Measurements from ENCODE around the gene FAM20C. TPM values are rescaled to one million over a fixed set of nuclear protein-coding genes. Genes with fewer than 3 reads are reported as not detected.
"Not testable (repeated sequence)": the region's sequence is repeated elsewhere in the genome, so short reads cannot be mapped to it uniquely, and the experiment has no call there.

The FAM20C gene
- total RNA-seq, 4 donors from 2014 or later, result 43.0 to 112 (median 44.0) TPM

GRCh38 chr7:200290-200689, 7.9 kb downstream of the FAM20C start:
- no peaks in the 10 kb centered on the region for H3K9me3 ChIP-seq
- H3K4me3 ChIP-seq, result no peak overlapping the region
- H3K36me3 ChIP-seq, result peaks cover 4 to 100% (median 5%) of the 10 kb centered on the region in 3 donors
- WGBS, 2 donors, result 81 to 82% methylated on average over 11 of the region's 11 CpGs
- TF ChIP-seq, protein P1, sequence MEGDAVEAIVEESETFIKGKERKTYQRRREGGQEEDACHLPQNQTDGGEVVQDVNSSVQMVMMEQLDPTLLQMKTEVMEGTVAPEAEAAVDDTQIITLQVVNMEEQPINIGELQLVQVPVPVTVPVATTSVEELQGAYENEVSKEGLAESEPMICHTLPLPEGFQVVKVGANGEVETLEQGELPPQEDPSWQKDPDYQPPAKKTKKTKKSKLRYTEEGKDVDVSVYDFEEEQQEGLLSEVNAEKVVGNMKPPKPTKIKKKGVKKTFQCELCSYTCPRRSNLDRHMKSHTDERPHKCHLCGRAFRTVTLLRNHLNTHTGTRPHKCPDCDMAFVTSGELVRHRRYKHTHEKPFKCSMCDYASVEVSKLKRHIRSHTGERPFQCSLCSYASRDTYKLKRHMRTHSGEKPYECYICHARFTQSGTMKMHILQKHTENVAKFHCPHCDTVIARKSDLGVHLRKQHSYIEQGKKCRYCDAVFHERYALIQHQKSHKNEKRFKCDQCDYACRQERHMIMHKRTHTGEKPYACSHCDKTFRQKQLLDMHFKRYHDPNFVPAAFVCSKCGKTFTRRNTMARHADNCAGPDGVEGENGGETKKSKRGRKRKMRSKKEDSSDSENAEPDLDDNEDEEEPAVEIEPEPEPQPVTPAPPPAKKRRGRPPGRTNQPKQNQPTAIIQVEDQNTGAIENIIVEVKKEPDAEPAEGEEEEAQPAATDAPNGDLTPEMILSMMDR (IDR thresholded peaks at IDR 0.05), result no peak
- TF ChIP-seq EP300 (IDR thresholded peaks at IDR 0.05) (no peak), POLR2A (IDR thresholded peaks at IDR 0.05) (no peak)
- no peak for DNase-seq (ENCODE audit: low spot score in 2 of 2)
- peaks cover 0 to 34% (median 9%) of the 10 kb centered on the region in 4 donors for H3K4me1 ChIP-seq
- no peak overlapping the region for H3K27ac ChIP-seq
- no peaks in the 10 kb centered on the region for H3K27me3 ChIP-seq

- no peak overlapping the region for H3K4me3 ChIP-seq
- DNase-seq (ENCODE audit: low spot score in 2 of 2), result no peak
- no peaks in the 10 kb centered on the region for H3K9me3 ChIP-seq
- peaks cover 4 to 100% (median 5%) of the 10 kb centered on the region in 3 donors for H3K36me3 ChIP-seq
- H3K4me1 ChIP-seq, result peaks cover 0 to 30% (median 5%) of the 10 kb centered on the region in 4 donors
- H3K27me3 ChIP-seq, result no peaks in the 10 kb centered on the region
- 77 to 85% methylated on average over 10 of the region's 10 CpGs for WGBS, 2 donors
- TF ChIP-seq POLR2A (IDR thresholded peaks at IDR 0.05), result no peak
- no peak overlapping the region for H3K27ac ChIP-seq
Measured at GRCh38 chr7:200704-201103, 8.3 kb downstream of the FAM20C start.

- Histone ChIP-seq H3K4me3 (no peak overlapping the region), H3K27ac (no peak overlapping the region), H3K27me3 (no peaks in the 10 kb centered on the region), H3K36me3 (peaks cover 0 to 95% (median 0%) of the 10 kb centered on the region in 3 donors), H3K4me1 (peaks cover 0 to 6% (median 0%) of the 10 kb centered on the region in 4 donors), H3K9me3 (no peaks in the 10 kb centered on the region)
- no peak for DNase-seq (ENCODE audit: low spot score in 2 of 2)
- TF ChIP-seq POLR2A (IDR thresholded peaks at IDR 0.05), result no peak
- TF ChIP-seq, protein P1 (IDR thresholded peaks at IDR 0.05), result no peak
- no peak for TF ChIP-seq EP300 (IDR thresholded peaks at IDR 0.05)
- 88 to 93% methylated on average over 17 of the region's 17 CpGs for WGBS, 2 donors
Measured at GRCh38 chr7:204326-204725, 12.0 kb downstream of the FAM20C start.

- no peaks in the 10 kb centered on the region for H3K27me3 ChIP-seq
- H3K4me1 ChIP-seq, result peaks cover 0 to under 1% (median 0%) of the 10 kb centered on the region in 4 donors
- TF ChIP-seq, protein P1 (IDR thresholded peaks at IDR 0.05), result no peak
- no peak for TF ChIP-seq EP300 (IDR thresholded peaks at IDR 0.05)
- TF ChIP-seq POLR2A (IDR thresholded peaks at IDR 0.05), result no peak
- H3K9me3 ChIP-seq, result no peaks in the 10 kb centered on the region
- no peak overlapping the region for H3K27ac ChIP-seq
- WGBS, 2 donors, result 92 to 97% methylated on average over 39 to 49 of the region's 49 CpGs
- peaks cover 0 to 95% (median 0%) of the 10 kb centered on the region in 3 donors for H3K36me3 ChIP-seq
- DNase-seq (ENCODE audit: low spot score in 2 of 2), result no peak
- H3K4me3 ChIP-seq, result no peak overlapping the region
Measured at GRCh38 chr7:205115-206010, 13.0 kb downstream of the FAM20C start.

DNA sequence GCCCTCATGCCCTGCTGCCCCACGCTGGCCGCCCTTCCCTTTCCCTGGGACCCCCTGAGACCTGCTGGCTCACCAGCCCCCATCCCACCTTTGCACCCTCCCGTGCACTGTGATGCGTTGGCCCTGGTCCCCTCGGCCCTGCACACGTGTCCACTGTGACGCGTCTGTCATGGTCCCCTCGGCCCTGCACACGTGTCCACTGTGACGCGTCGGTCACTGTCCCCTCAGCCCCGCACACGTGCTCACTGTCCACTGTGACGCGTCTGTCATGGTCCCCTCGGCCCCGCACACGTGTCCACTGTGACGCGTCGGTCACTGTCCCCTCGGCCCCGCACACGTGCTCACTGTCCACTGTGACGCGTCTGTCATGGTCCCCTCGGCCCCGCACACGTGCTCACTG, 14.0 kb downstream of the FAM20C start:
- H3K36me3 ChIP-seq, result peaks cover 0 to 95% (median 0%) of the 10 kb centered on the region in 3 donors
- H3K4me1 ChIP-seq, result not testable (repeated sequence)

DNA sequence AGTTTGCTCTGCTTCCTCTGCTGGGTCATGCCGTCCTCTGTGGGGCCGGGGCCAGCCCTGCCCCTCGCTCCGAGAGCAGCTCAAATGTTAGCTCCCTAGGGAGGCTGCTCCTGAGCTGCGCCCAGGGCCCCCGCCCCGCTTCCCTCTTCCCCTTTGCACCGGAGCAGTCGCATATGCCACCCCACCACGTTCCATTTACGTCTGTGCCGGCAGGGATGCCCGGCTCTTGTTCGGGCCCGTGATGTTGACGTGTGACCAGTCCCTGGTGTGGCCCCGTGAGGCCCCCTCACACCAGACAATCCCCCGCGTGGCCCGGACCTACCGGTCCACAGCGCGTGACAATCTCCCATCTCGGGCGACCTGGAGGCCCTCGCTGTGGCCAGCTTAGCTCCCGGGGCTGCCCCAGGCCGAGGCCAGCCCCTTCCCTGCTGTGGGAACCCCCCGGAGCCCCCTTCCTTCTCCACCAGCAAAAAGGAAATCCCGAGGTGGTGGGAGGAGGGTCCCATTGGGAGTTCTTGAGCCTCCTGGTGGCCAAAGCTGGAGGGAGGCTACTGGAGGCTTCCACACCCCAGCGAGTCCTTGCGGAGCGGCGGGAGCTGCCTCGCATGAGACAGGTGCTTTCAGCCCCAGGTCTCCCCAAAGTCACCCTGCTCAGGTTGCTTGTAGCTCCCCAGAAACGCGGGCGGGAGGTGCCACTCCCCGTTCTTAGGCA, 15.2 kb downstream of the FAM20C start:
- no peak for DNase-seq (ENCODE audit: low spot score in 2 of 2)
- no peaks in the 10 kb centered on the region for H3K27me3 ChIP-seq
- H3K4me3 ChIP-seq, result no peak overlapping the region
- WGBS, 2 donors, result 90 to 91% methylated on average over 39 of the region's 39 CpGs
- TF ChIP-seq EP300 (IDR thresholded peaks at IDR 0.05) (no peak), POLR2A (IDR thresholded peaks at IDR 0.05) (no peak)
- TF ChIP-seq, protein P1 (IDR thresholded peaks at IDR 0.05), result no peak
- H3K36me3 ChIP-seq, result peaks cover 0 to 95% (median 0%) of the 10 kb centered on the region in 3 donors
- no peak overlapping the region for H3K27ac ChIP-seq
- H3K4me1 ChIP-seq, result no peaks in the 10 kb centered on the region
- H3K9me3 ChIP-seq, result no peaks in the 10 kb centered on the region

More for the DNA sequence above, 14.0 kb downstream of the FAM20C start:
- H3K9me3 ChIP-seq; H3K27ac ChIP-seq; H3K4me3 ChIP-seq; DNase-seq (ENCODE audit: low spot score in 2 of 2); H3K27me3 ChIP-seq: not testable (repeated sequence)
- 82% methylated on average over 30 to 31 of the region's 31 CpGs for WGBS, 2 donors
